ENCODE data around the gene TMIE. TPM values are rescaled to one million over a fixed set of nuclear protein-coding genes. Genes with fewer than 3 reads are reported as not detected.

Gene TMIE
- total RNA-seq, 1 donor from 2014 or later = 0.44 TPM

GRCh38 chr3:46719735-46720271 lies 18.6 kb downstream of the TMIE start:
- ATAC-seq (ENCODE audit: low read depth) (no peak), DNase-seq (no peak)
- H3K27ac Mint-ChIP-seq = no peak overlapping the region
- H3K4me1 Mint-ChIP-seq = no peaks in the 10 kb centered on the region
- intact Hi-C loops (cut with micrococcal nuclease) = no loop called here
- no peaks in the 10 kb centered on the region for H3K9me3 Mint-ChIP-seq
- TF ChIP-seq CTCF (IDR thresholded peaks at IDR 0.05) = no peak
- CTCF ChIA-PET = interaction anchor here (1.0 kb wide), 1 partner anchor 11 kb away, joined by 3 read pairs; no protein-coding TSS in a partner anchor
- H3K4me3 Mint-ChIP-seq = no peak overlapping the region
- H3K36me3 Mint-ChIP-seq (ENCODE audit: low read depth) = no peaks in the 10 kb centered on the region
- peaks cover 17% of the 10 kb centered on the region for H3K27me3 Mint-ChIP-seq
- POLR2A ChIA-PET = no interaction called here

GRCh38 chr3:46721009-46721408 lies 19.8 kb downstream of the TMIE start:
- ATAC-seq (ENCODE audit: low read depth) = no peak
- H3K27me3 Mint-ChIP-seq = peaks cover 20% of the 10 kb centered on the region
- ChIA-PET POLR2A (interaction anchor here (0.5 kb wide), 1 partner anchor 397 kb away, joined by 3 read pairs; no protein-coding TSS in a partner anchor), CTCF (no interaction called here)
- DNase-seq = no peak
- H3K27ac Mint-ChIP-seq = no peak overlapping the region
- H3K9me3 Mint-ChIP-seq = no peaks in the 10 kb centered on the region
- TF ChIP-seq CTCF (IDR thresholded peaks at IDR 0.05) = no peak
- H3K36me3 Mint-ChIP-seq (ENCODE audit: low read depth) = no peaks in the 10 kb centered on the region
- H3K4me3 Mint-ChIP-seq = no peak overlapping the region
- H3K4me1 Mint-ChIP-seq = no peaks in the 10 kb centered on the region
- intact Hi-C loops (cut with micrococcal nuclease) = no loop called here

- POLR2A ChIA-PET = no interaction called here
- CTCF ChIA-PET = no interaction called here
Measured at GRCh38 chr3:46722443-46722842, 21.3 kb downstream of the TMIE start.

GRCh38 chr3:46724424-46724823 lies 23.2 kb downstream of the TMIE start:
- Mint-ChIP-seq H3K4me3 (no peak overlapping the region), H3K27ac (no peak overlapping the region), H3K4me1 (no peaks in the 10 kb centered on the region), H3K9me3 (no peaks in the 10 kb centered on the region), H3K36me3 (ENCODE audit: low read depth) (no peaks in the 10 kb centered on the region), H3K27me3 (peaks cover 14% of the 10 kb centered on the region)
- intact Hi-C loops (cut with micrococcal nuclease) = no loop called here
- no peak for DNase-seq
- TF ChIP-seq CTCF (IDR thresholded peaks at IDR 0.05) = no peak
- POLR2A ChIA-PET = no interaction called here
- ATAC-seq (ENCODE audit: low read depth) = no peak
- CTCF ChIA-PET = no interaction called here

More at GRCh38 chr3:46722443-46722842, 21.3 kb downstream of the TMIE start:
- H3K4me1 Mint-ChIP-seq = no peaks in the 10 kb centered on the region
- H3K9me3 Mint-ChIP-seq = no peaks in the 10 kb centered on the region
- ATAC-seq (ENCODE audit: low read depth) (no peak), DNase-seq (no peak)
- H3K27ac Mint-ChIP-seq = no peak overlapping the region
- peaks cover 23% of the 10 kb centered on the region for H3K27me3 Mint-ChIP-seq
- H3K36me3 Mint-ChIP-seq (ENCODE audit: low read depth) = no peaks in the 10 kb centered on the region
- intact Hi-C loops (cut with micrococcal nuclease) = no loop called here
- H3K4me3 Mint-ChIP-seq = no peak overlapping the region
- TF ChIP-seq CTCF (IDR thresholded peaks at IDR 0.05) = no peak

- POLR2A ChIA-PET = no interaction called here
- DNase-seq (no peak), ATAC-seq (ENCODE audit: low read depth) (no peak)
- peaks cover 14% of the 10 kb centered on the region for H3K27me3 Mint-ChIP-seq
- H3K9me3 Mint-ChIP-seq = no peaks in the 10 kb centered on the region
- CTCF ChIA-PET = no interaction called here
- intact Hi-C loops (cut with micrococcal nuclease) = no loop called here
- H3K4me3 Mint-ChIP-seq = no peak overlapping the region
- no peaks in the 10 kb centered on the region for H3K4me1 Mint-ChIP-seq
- TF ChIP-seq CTCF (IDR thresholded peaks at IDR 0.05) = no peak
- H3K27ac Mint-ChIP-seq = no peak overlapping the region
- no peaks in the 10 kb centered on the region for H3K36me3 Mint-ChIP-seq (ENCODE audit: low read depth)
Measured at GRCh38 chr3:46725621-46726314, 24.6 kb downstream of the TMIE start.

All from activated B cell treated with CpG ODN at 0.5 μM for 24 hours (primary cell).